Body of pancreas (tissue), 4 donors: Measurements from ENCODE around the gene POU2AF2.

ENCODE experiments used
- POLR2A ChIP-seq, 3 donors: fragments of 450-650 bp; IDR thresholded peaks; one replicate each; pipeline ENCODE4 v1.6.1; 2016; ENCODE audit warnings: antibody characterized with exemption in 3 of 3, mild to moderate bottlenecking in 2 of 3
- TF ChIP-seq, protein P1 (sequence below), 7 experiments: fragments of 450-650 bp in 4 of 7; fragments of 200-600 bp in 3 of 7; sonication (generic) in 3 of 7; IDR thresholded peaks; one replicate each; pipeline ENCODE4 v1.5.1; 2016 to 2019; ENCODE audit warnings: antibody characterized with exemption in 7 of 7

DNA sequence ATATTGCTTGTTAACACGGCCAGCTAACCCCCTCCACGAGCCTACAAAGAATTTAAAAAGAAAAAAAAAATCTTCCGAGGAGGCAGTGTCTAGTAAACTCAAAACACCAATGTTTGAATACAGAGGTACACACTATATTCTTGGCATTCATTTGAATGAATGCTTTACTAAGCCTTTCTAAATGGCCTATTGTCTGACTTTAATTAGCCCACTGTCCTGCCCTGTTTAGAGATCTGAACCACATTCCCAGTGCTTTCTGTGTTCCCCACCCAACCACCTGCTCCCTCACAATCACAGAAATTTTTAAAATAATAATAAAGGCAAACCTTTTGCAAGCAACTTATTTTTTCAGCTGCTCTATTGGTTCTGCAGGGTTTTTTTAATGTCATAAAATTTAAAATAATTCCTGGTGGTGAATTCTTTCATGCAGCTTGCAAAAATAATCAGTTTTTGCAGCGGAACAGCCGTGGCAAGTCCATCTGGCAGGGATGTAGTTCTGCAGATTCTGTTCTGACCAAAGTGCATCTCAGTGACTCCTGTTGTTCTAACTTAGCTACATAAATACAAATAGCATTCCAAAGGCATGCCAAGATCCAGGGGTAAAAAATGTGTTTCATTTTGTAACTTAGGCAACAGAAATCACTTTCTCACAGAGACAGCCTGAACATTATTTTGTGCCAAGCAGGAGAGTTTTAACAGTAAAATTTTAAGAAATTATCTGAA, 23.8 kb downstream of the POU2AF2 start:
- TF ChIP-seq POLR2A (IDR thresholded peaks at IDR 0.05): no peak
- TF ChIP-seq, protein P1, sequence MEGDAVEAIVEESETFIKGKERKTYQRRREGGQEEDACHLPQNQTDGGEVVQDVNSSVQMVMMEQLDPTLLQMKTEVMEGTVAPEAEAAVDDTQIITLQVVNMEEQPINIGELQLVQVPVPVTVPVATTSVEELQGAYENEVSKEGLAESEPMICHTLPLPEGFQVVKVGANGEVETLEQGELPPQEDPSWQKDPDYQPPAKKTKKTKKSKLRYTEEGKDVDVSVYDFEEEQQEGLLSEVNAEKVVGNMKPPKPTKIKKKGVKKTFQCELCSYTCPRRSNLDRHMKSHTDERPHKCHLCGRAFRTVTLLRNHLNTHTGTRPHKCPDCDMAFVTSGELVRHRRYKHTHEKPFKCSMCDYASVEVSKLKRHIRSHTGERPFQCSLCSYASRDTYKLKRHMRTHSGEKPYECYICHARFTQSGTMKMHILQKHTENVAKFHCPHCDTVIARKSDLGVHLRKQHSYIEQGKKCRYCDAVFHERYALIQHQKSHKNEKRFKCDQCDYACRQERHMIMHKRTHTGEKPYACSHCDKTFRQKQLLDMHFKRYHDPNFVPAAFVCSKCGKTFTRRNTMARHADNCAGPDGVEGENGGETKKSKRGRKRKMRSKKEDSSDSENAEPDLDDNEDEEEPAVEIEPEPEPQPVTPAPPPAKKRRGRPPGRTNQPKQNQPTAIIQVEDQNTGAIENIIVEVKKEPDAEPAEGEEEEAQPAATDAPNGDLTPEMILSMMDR (IDR thresholded peaks at IDR 0.05): no peak
